Measurements from ENCODE around the gene NECTIN1. TPM values are rescaled to one million over a fixed set of nuclear protein-coding genes. Genes with fewer than 3 reads are reported as not detected.
A peak's percentile ranks its signal among the peaks of the same experiment; 100 is the strongest.

Gene NECTIN1
- total and polyA plus RNA-seq, 2 of the 13 experiments (the other 11 are each of a cell fraction or from before 2014, with no cell fraction given) = 3.9 to 7.3 TPM

- no peak for TF ChIP-seq ZNF782 (CRISPR knock-in tag; IDR thresholded peaks at IDR 0.05; ENCODE audit: borderline replicate concordance)
- TF ChIP-seq ZFY (CRISPR knock-in tag; IDR thresholded peaks at IDR 0.05) = peak; percentile 82; the same call in 1 of the 2 replicates
- 0 out of 2 replicates have a peak, but pooled peaks have one; percentile 69 for TF ChIP-seq ZNF292 (CRISPR knock-in tag; IDR thresholded peaks at IDR 0.05; ENCODE audit: borderline replicate concordance, low read depth)
- no peak for TF ChIP-seq SOX13 (IDR thresholded peaks at IDR 0.05)
- TF ChIP-seq SOX13 (CRISPR knock-in tag; conservative IDR thresholded peaks at IDR 0.05 in 1 of 2, IDR thresholded peaks at IDR 0.05 in 1 of 2) = peak in 1 of 2 experiments; percentile 36; a peak in 1 of 4 replicates
- 0 out of 2 replicates have a peak, but pooled peaks have one; percentile 28 for TF ChIP-seq ZNF543 (CRISPR knock-in tag; IDR thresholded peaks at IDR 0.05)
- TF ChIP-seq MYC (CRISPR knock-in tag; IDR thresholded peaks at IDR 0.05; ENCODE audit: borderline replicate concordance) = peak; percentile 27; the same call in 1 of the 2 replicates
- TF ChIP-seq HNF4A (CRISPR knock-in tag; IDR thresholded peaks at IDR 0.05) = peak; percentile 64
- no peak for TF ChIP-seq PHF20 (CRISPR knock-in tag; IDR thresholded peaks at IDR 0.05)
- TF ChIP-seq ZSCAN20 (CRISPR knock-in tag; IDR thresholded peaks at IDR 0.05; ENCODE audit: borderline replicate concordance) = no peak
- TF ChIP-seq ZNF501 (CRISPR knock-in tag; IDR thresholded peaks at IDR 0.05) = peak; percentile 60; the same call in 1 of the 2 replicates
- TF ChIP-seq IRF2 (CRISPR knock-in tag; IDR thresholded peaks at IDR 0.05) = no peak
- TF ChIP-seq, protein P1, sequence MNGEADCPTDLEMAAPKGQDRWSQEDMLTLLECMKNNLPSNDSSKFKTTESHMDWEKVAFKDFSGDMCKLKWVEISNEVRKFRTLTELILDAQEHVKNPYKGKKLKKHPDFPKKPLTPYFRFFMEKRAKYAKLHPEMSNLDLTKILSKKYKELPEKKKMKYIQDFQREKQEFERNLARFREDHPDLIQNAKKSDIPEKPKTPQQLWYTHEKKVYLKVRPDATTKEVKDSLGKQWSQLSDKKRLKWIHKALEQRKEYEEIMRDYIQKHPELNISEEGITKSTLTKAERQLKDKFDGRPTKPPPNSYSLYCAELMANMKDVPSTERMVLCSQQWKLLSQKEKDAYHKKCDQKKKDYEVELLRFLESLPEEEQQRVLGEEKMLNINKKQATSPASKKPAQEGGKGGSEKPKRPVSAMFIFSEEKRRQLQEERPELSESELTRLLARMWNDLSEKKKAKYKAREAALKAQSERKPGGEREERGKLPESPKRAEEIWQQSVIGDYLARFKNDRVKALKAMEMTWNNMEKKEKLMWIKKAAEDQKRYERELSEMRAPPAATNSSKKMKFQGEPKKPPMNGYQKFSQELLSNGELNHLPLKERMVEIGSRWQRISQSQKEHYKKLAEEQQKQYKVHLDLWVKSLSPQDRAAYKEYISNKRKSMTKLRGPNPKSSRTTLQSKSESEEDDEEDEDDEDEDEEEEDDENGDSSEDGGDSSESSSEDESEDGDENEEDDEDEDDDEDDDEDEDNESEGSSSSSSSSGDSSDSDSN (CRISPR knock-in tag; IDR thresholded peaks at IDR 0.05) = peak; percentile 41; the same call in 1 of the 2 replicates
- no peak for TF ChIP-seq ZNF780A (CRISPR knock-in tag; IDR thresholded peaks at IDR 0.05)
- TF ChIP-seq ISL2 (CRISPR knock-in tag; IDR thresholded peaks at IDR 0.05) = 0 out of 2 replicates have a peak, but pooled peaks have one; percentile 29
- TF ChIP-seq CTCF (CRISPR knock-in tag; IDR thresholded peaks at IDR 0.05) = peak; percentile 13; the same call in 1 of the 2 replicates
- no peak for TF ChIP-seq NAIF1 (CRISPR knock-in tag; IDR thresholded peaks at IDR 0.05; ENCODE audit: borderline replicate concordance)
- TF ChIP-seq KDM2A (CRISPR knock-in tag; IDR thresholded peaks at IDR 0.05; ENCODE audit: borderline replicate concordance, low read depth) = peak; percentile 63
- peak; percentile 18; the same call in 1 of the 2 replicates for TF ChIP-seq HNF1A (IDR thresholded peaks at IDR 0.05; ENCODE audit: low read depth)
- TF ChIP-seq HNF1A (CRISPR knock-in tag; IDR thresholded peaks at IDR 0.05; ENCODE audit: borderline replicate concordance) = peak; percentile 29; the same call in 1 of the 2 replicates
- TF ChIP-seq ZNF143 (CRISPR knock-in tag; IDR thresholded peaks at IDR 0.05) = peak; percentile 17; the same call in 1 of the 2 replicates
- TF ChIP-seq ZNF792 (CRISPR knock-in tag; IDR thresholded peaks at IDR 0.05) = 0 out of 2 replicates have a peak, but pooled peaks have one; percentile 39
- TF ChIP-seq NR2F6 (IDR thresholded peaks at IDR 0.05) = no peak
- TF ChIP-seq NR2F6 (CRISPR knock-in tag; IDR thresholded peaks at IDR 0.05) = peak; percentile 15; the same call in 1 of the 2 replicates
Observed at GRCh38 chr11:119699227-119699626, 29.8 kb downstream of the NECTIN1 start (continued).

All from HepG2 (cell line).